ENCODE results near the gene PECR. TPM values are rescaled to one million over a fixed set of nuclear protein-coding genes. Genes with fewer than 3 reads are reported as not detected.

The PECR gene
- total and polyA plus RNA-seq, 2 of the 13 experiments (the other 11 are each of a cell fraction or from before 2014, with no cell fraction given), result 151 to 153 TPM

DNA sequence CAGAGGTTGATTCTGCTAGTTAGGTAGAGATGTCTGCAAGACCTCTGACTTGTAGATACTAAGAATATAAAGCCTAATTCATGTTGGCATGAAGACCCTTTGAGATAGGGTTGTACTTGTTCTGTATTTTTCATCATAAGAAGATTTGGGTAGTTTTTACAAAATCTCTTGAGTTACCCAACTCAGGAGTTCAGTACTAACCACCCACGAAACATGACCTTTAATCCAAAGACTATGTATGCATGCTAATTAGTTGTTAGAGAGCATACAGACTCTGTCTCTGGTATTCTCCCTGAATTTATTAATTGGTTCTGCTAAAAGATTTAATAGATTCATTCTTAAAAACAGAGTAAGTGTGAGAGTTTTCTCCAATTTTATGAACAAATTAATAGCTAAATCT is 16.9 kb downstream of the PECR start:
- no peaks in the 10 kb centered on the region for H3K9me3 ChIP-seq (ENCODE audit: low read length)
- H3K9ac ChIP-seq (ENCODE audit: insufficient read depth, low read depth, low read length), result no peak overlapping the region
- no peak overlapping the region for H3K4me2 ChIP-seq (ENCODE audit: low read depth, low read length)
- H3K4me1 ChIP-seq (ENCODE audit: insufficient read depth, low read length), result peaks cover 37% of the 10 kb centered on the region
- no TSS peak for BruUV-seq (replicated peaks)
- WGBS (ENCODE audit: low lambda C conversion rate), result 97% methylated on average over 1 of the region's 1 CpG
- in situ Hi-C loops (cut with HindIII; ENCODE audit: extremely low pct_ligation_motif_present, low pct_unique_long_range_greater_than_20kb) (no loop called here), intact Hi-C loops (cut with micrococcal nuclease; ENCODE audit: unreplicated experiment) (loop anchor here (1.0 to 2.0 kb wide), 2 partner anchors 40 to 45 kb away; partner anchors contain the start of gene XRCC5)
- TF ChIP-seq, protein P1, sequence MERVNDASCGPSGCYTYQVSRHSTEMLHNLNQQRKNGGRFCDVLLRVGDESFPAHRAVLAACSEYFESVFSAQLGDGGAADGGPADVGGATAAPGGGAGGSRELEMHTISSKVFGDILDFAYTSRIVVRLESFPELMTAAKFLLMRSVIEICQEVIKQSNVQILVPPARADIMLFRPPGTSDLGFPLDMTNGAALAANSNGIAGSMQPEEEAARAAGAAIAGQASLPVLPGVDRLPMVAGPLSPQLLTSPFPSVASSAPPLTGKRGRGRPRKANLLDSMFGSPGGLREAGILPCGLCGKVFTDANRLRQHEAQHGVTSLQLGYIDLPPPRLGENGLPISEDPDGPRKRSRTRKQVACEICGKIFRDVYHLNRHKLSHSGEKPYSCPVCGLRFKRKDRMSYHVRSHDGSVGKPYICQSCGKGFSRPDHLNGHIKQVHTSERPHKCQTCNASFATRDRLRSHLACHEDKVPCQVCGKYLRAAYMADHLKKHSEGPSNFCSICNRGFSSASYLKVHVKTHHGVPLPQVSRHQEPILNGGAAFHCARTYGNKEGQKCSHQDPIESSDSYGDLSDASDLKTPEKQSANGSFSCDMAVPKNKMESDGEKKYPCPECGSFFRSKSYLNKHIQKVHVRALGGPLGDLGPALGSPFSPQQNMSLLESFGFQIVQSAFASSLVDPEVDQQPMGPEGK (CRISPR knock-in tag; IDR thresholded peaks at IDR 0.05), result no peak
- TF ChIP-seq ZNF256 (CRISPR knock-in tag; conservative IDR thresholded peaks at IDR 0.05) (no peak), ZNF777 (CRISPR knock-in tag; IDR thresholded peaks at IDR 0.05) (no peak), NFIC (IDR thresholded peaks at IDR 0.05; ENCODE audit: low read length) (no peak), ZNF672 (CRISPR knock-in tag; IDR thresholded peaks at IDR 0.05) (no peak), ZNF709 (CRISPR knock-in tag; IDR thresholded peaks at IDR 0.05) (no peak)
- DNase-seq (ENCODE audit: low spot score) (no peak), FAIRE-seq (no peak), ATAC-seq (no peak)
- H3K4me3 ChIP-seq (replicated peaks in 1 of 3; ENCODE audit: insufficient read depth in 1 of 3, low read depth in 2 of 3, low read length in 3 of 3), result no peak overlapping the region
- H2AFZ ChIP-seq (ENCODE audit: low read length), result no peak overlapping the region
- POLR2A ChIA-PET, result interaction anchor here (0.8 to 2.4 kb wide), 3 partner anchors 17 to 50 kb away, joined by 3 to 13 read pairs (median 3); partner anchors contain the start of genes PECR and TMEM169
- CTCF ChIA-PET (ENCODE audit: low intra/inter-chr PET ratio, low total read pairs), result interaction anchor here (1.6 kb wide), 1 partner anchor 75 kb away, joined by 8 read pairs; no protein-coding TSS in a partner anchor
- H3K27ac ChIP-seq (ENCODE audit: extremely low read length, insufficient read depth, low read length), result no peak overlapping the region
- peaks cover 19% of the 10 kb centered on the region for H3K79me2 ChIP-seq (ENCODE audit: insufficient read depth, low read length)
- H3K27me3 ChIP-seq (ENCODE audit: control insufficient read depth in 1 of 2, insufficient read depth in 2 of 2, low read length in 2 of 2), result no peaks in the 10 kb centered on the region
- peaks cover 8% of the 10 kb centered on the region; the same call in 1 of the 2 replicates for H4K20me1 ChIP-seq (ENCODE audit: insufficient read depth, low read length)
- H3K36me3 ChIP-seq (replicated peaks in 1 of 2; ENCODE audit: control insufficient read depth in 1 of 2, insufficient read depth in 2 of 2, low read length in 2 of 2), result peaks cover 25 to 52% of the 10 kb centered on the region in 2 experiments
